GM12875 (cell line): Measurements from ENCODE around the gene MPP1.

Source experiments
- H3K4me3 ChIP-seq: one replicate; pipeline ENCODE4 v1.5.1; 2011; ENCODE audit warnings: low read depth, low read length, control low read depth
- CTCF ChIP-seq: IDR thresholded peaks from 2 replicates; pipeline ENCODE4 v1.5.1; 2011; ENCODE audit warnings: low read depth, mild to moderate bottlenecking, control low read depth, inconsistent platforms, low read length, moderate library complexity, borderline replicate concordance; ENCODE audit not compliant: insufficient read depth

MPP1 gene

GRCh38 chrX:154812341-154813101 is 7.2 kb upstream of the MPP1 start:
- TF ChIP-seq CTCF: no peak

GRCh38 chrX:154809939-154810665 is 4.8 kb upstream of the MPP1 start:
- H3K4me3 ChIP-seq: no peak overlapping the region

More at GRCh38 chrX:154812341-154813101, 7.2 kb upstream of the MPP1 start:
- H3K4me3 ChIP-seq: no peak overlapping the region

DNA sequence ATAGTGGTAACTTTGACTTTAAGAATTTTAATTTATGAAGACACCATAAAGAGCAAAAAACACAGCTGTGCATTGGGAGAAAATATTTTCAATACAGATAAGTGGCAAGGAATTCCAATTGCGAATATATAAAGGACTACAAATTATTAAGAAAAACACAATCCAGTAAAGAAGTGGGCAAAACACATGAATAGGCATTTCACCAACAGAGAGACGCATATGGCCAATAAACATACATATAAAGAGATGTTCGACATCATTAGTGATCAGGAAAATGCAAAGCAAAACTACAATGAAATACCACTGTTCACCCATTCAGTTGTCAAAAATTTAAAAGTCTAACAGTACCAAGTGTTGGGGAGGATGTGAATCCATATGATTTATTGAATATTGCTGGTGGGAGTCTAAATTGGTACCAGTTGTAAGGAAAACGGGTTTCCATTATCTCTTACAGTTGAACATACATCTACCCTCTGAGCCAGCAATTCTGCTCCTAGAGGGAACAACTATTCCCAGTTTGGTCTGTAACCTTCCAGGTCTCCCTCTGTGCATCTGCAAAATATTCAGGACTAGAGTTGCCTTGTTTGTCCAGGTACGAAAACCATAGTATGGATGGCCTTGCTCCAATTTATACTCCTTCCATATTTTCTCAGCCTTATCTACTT is 1.7 kb upstream of the MPP1 start:
- no peak for TF ChIP-seq CTCF
- no peak overlapping the region for H3K4me3 ChIP-seq

More at GRCh38 chrX:154809939-154810665, 4.8 kb upstream of the MPP1 start:
- no peak for TF ChIP-seq CTCF

DNA sequence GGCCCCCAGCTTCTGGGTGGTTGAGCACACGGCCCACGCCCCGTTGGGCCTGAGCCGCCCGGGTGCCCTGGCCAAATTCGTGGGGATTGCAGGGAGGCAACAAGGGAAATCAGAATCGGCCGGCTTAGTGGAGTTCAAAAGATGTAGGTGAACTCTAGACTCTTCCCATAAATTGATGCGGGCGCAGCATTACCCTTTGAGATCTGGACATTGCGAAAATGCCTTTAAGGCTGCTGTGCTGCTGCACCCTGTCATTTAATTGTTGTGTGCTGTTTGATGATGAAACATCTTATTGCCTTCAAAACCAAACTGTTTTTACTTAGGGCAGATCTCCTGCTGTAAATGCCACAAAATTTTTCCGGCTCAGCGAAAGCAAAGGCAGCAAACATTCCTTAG is 409 bp upstream of the MPP1 start:
- no peak for TF ChIP-seq CTCF
- H3K4me3 ChIP-seq: peak overlapping the region; percentile 65

DNA sequence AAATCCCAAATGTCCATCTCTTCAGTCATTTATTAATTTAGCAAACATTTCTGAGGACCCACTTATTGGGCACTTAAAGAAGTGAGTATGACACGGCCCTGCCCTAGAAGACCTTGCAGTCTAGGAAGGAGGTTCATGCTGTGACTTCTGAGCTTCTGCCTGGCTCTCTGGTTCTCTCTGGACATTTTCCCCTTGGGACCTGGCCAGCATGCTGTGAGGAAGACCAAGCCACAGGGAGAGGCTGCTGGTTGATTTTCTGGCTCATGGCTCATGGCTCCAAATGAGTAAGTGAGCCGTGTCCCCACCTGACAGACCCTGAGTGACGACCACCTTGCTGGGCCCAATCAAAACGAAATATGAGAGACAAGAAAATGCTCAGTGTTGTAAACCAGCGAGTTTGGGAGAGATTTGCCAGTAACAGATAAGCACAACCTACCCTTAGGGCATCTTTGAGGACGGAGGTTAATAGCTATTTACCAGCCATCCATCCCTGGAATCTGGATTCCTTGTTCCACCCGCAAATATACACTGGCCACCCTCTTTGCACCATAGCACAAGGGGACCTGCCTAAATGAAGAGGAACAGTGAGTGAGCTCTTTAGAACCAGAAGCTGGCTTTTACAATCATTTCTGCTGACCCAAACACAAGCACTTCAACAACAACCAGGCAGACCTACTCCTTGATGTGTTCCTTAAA is 876 bp downstream of the MPP1 start:
- no peak for TF ChIP-seq CTCF
- peak overlapping the region; percentile 65 for H3K4me3 ChIP-seq

DNA sequence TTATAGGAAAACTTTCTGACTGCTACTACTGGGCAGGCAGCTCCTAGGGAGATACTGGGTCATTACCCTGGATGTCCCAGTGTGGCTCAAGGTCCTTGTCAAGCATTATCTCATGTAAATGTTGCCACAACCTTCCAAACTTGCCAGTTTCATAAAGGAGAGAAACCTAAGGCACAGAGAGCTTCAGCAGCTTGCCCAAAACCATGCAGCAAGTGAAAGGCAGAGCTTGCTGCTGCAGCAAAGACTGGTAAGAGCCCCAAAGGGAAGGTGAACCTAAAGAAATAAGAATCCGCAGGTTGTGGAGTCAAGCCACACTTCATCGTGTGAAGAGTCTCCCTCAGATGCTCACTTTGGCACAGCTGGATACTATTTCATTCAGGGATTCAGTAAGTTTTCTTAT is 2.3 kb downstream of the MPP1 start:
- no peak overlapping the region for H3K4me3 ChIP-seq
- TF ChIP-seq CTCF: no peak
